HepG2 (cell line): ENCODE data around the gene SLC9A5. TPM values are rescaled to one million over a fixed set of nuclear protein-coding genes. Genes with fewer than 3 reads are reported as not detected.

Experiments
- CENPX ChIP-seq: sonication (generic); formaldehyde crosslinking; IDR thresholded peaks from 2 replicates; pipeline ENCODE4 v1.9.0; 2021; ENCODE audit warnings: mild to moderate bottlenecking, missing genetic modification reagents, moderate library complexity
- GABPB1 ChIP-seq: IDR thresholded peaks from 2 replicates; pipeline ENCODE4 v1.6.1; 2016; ENCODE audit warnings: mild to moderate bottlenecking, missing genetic modification reagents, moderate library complexity, missing compliant biosample characterization
- HES4 ChIP-seq: sonication (generic); formaldehyde crosslinking; IDR thresholded peaks from 2 replicates; pipeline ENCODE4 v1.9.0; 2021; ENCODE audit warnings: mild to moderate bottlenecking, missing genetic modification reagents, borderline replicate concordance
- KLF11 ChIP-seq: IDR thresholded peaks from 2 replicates; pipeline ENCODE4 v1.6.1; 2016; ENCODE audit warnings: missing compliant biosample characterization
- MZF1 ChIP-seq: sonication (generic); formaldehyde crosslinking; IDR thresholded peaks from 2 replicates; pipeline ENCODE4 v1.8.1; 2023; ENCODE audit warnings: mild to moderate bottlenecking, missing genetic modification reagents, borderline replicate concordance
- REPIN1 ChIP-seq: sonication (generic); formaldehyde crosslinking; IDR thresholded peaks from 2 replicates; pipeline ENCODE4 v1.8.0; 2022; ENCODE audit warnings: missing genetic modification reagents, low read depth, mild to moderate bottlenecking, borderline replicate concordance
- SNAI1 ChIP-seq: sonication (generic); formaldehyde crosslinking; IDR thresholded peaks from 2 replicates; pipeline ENCODE4 v1.5.0; 2020; ENCODE audit warnings: mild to moderate bottlenecking, missing genetic modification reagents, borderline replicate concordance
- TEAD2 ChIP-seq: sonication (generic); formaldehyde crosslinking; IDR thresholded peaks from 2 replicates; pipeline ENCODE4 v1.9.0; 2021; ENCODE audit warnings: missing genetic modification reagents
- TRIM24 ChIP-seq: sonication (generic); formaldehyde crosslinking; IDR thresholded peaks from 2 replicates; pipeline ENCODE4 v1.8.0; 2022; ENCODE audit warnings: mild to moderate bottlenecking, missing genetic modification reagents
- ZNF17 ChIP-seq: sonication (generic); formaldehyde crosslinking; IDR thresholded peaks from 2 replicates; pipeline ENCODE4 v1.5.0; 2020; ENCODE audit warnings: mild to moderate bottlenecking, missing genetic modification reagents
- ZNF3 ChIP-seq: IDR thresholded peaks from 2 replicates; pipeline ENCODE4 v1.7.0; 2017; ENCODE audit warnings: inconsistent platforms
- ZNF563 ChIP-seq: sonication (generic); formaldehyde crosslinking; IDR thresholded peaks from 2 replicates; pipeline ENCODE4 v1.8.0; 2022; ENCODE audit warnings: mild to moderate bottlenecking, moderate library complexity, missing genetic modification reagents
- ZNF564 ChIP-seq: sonication (generic); formaldehyde crosslinking; IDR thresholded peaks from 2 replicates; pipeline ENCODE4 v1.8.1; 2023; ENCODE audit warnings: mild to moderate bottlenecking, missing genetic modification reagents
- ZNF749 ChIP-seq: sonication (generic); formaldehyde crosslinking; IDR thresholded peaks from 2 replicates; pipeline ENCODE4 v1.8.0; 2022; ENCODE audit warnings: mild to moderate bottlenecking, missing genetic modification reagents, moderate library complexity, borderline replicate concordance
- ZNF790 ChIP-seq: sonication (generic); formaldehyde crosslinking; IDR thresholded peaks from 2 replicates; pipeline ENCODE4 v1.8.0; 2022; ENCODE audit warnings: missing genetic modification reagents, mild to moderate bottlenecking, borderline replicate concordance
- ZNF83 ChIP-seq: sonication (generic); formaldehyde crosslinking; IDR thresholded peaks from 2 replicates; pipeline ENCODE4 v1.4.0; 2020; ENCODE audit warnings: missing genetic modification reagents, mild to moderate bottlenecking, borderline replicate concordance
- polyA plus RNA-seq, 8 experiments: library from polyadenylated mRNA; depleted of rRNA in 3 of 8; stranded (reverse) in 7 of 8; unstranded in 1 of 8; fragments of >200 nt; fragmentation: Illumina TruSeq in 4 of 8; extraction: Trizol in 4 of 8; gene quantifications; 2 replicates each; pipeline versions ENCODE4 v1.2.1 to v1.2.3, GENCODE V29; 2011 to 2016; ENCODE audit warnings: low read depth in 4 of 8, missing spikeins in 1 of 8, mixed read lengths in 1 of 8; ENCODE audit not compliant: insufficient read depth in 1 of 8
- total RNA-seq, 5 experiments: library from RNA; depleted of rRNA; stranded (reverse); fragments of >200 nt; fragmentation: Illumina TruSeq; extraction: Trizol; gene quantifications; 2 replicates each; pipeline ENCODE4 v1.2.3, GENCODE V29; 2016; ENCODE audit warnings: low read depth in 1 of 5
- TF ChIP-seq, protein P1 (sequence below): sonication (generic); formaldehyde crosslinking; IDR thresholded peaks from 2 replicates; pipeline ENCODE4 v1.8.0; 2023; ENCODE audit warnings: mild to moderate bottlenecking, missing genetic modification reagents
- TF ChIP-seq, protein P2 (sequence below): sonication (generic); formaldehyde crosslinking; IDR thresholded peaks from 2 replicates; pipeline ENCODE4 v1.4.0; 2020; ENCODE audit warnings: low read depth, mild to moderate bottlenecking, missing genetic modification reagents
- TF ChIP-seq, protein P3 (sequence below): sonication (generic); formaldehyde crosslinking; IDR thresholded peaks from 2 replicates; pipeline ENCODE4 v1.4.0; 2020; ENCODE audit warnings: mild to moderate bottlenecking, missing genetic modification reagents, borderline replicate concordance
- TF ChIP-seq, protein P4 (sequence below): sonication (generic); formaldehyde crosslinking; IDR thresholded peaks from 2 replicates; pipeline ENCODE4 v1.5.1; 2020; ENCODE audit warnings: mild to moderate bottlenecking, missing genetic modification reagents, borderline replicate concordance

The SLC9A5 gene
- total and polyA plus RNA-seq, 2 of the 13 experiments (the other 11 are each of a cell fraction or from before 2014, with no cell fraction given), result 0.58 to 1.4 TPM

DNA sequence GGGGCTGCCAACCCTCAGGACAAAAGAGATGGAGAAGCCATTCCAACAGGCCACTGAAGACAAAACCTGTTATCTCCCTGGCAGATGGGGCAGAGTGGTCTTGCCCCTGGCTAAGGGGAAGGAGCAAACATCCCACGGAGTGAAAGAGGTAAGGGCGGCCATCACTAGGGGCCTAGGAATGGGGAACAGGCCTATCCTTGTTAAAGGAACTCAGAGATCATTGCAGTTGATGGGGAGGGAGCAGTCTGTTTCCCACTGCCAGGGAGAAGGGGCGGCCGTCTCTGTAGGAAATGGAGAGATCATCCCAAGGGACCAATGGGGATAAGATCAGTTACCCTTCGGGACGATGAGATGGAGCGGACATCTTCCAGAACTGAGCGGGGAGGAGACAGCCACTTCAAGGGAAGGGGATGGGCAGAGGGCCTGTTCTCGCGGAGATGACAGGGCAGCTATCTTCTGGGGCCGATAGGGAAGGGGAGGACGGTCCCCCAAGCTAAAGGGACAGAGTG lies 22.4 kb upstream of the SLC9A5 start (continued):
- TF ChIP-seq, protein P1, sequence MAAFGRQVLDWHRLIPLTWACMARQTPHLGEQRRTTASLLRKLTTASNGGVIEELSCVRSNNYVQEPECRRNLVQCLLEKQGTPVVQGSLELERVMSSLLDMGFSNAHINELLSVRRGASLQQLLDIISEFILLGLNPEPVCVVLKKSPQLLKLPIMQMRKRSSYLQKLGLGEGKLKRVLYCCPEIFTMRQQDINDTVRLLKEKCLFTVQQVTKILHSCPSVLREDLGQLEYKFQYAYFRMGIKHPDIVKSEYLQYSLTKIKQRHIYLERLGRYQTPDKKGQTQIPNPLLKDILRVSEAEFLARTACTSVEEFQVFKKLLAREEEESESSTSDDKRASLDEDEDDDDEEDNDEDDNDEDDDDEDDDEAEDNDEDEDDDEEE (CRISPR knock-in tag), result no peak
- TF ChIP-seq ZNF790 (CRISPR knock-in tag) (no peak), ZNF563 (CRISPR knock-in tag) (0 out of 2 replicates have a peak, but pooled peaks have one; percentile 38), ZNF564 (0 out of 2 replicates have a peak, but pooled peaks have one; percentile 24), MZF1 (CRISPR knock-in tag) (0 out of 2 replicates have a peak, but pooled peaks have one; percentile 91), ZNF17 (CRISPR knock-in tag) (0 out of 2 replicates have a peak, but pooled peaks have one; percentile 41), REPIN1 (CRISPR knock-in tag) (no peak), HES4 (CRISPR knock-in tag) (peak; percentile 69; the same call in 1 of the 2 replicates), GABPB1 (CRISPR knock-in tag) (no peak), KLF11 (CRISPR knock-in tag) (no peak), TEAD2 (CRISPR knock-in tag) (no peak), CENPX (CRISPR knock-in tag) (no peak), ZNF83 (peak; percentile 69; the same call in 1 of the 2 replicates), ZNF749 (peak; percentile 86; the same call in 1 of the 2 replicates), SNAI1 (CRISPR knock-in tag) (no peak), TRIM24 (CRISPR knock-in tag) (no peak), ZNF3 (CRISPR knock-in tag) (0 out of 2 replicates have a peak, but pooled peaks have one; percentile 13)
- TF ChIP-seq, protein P2, sequence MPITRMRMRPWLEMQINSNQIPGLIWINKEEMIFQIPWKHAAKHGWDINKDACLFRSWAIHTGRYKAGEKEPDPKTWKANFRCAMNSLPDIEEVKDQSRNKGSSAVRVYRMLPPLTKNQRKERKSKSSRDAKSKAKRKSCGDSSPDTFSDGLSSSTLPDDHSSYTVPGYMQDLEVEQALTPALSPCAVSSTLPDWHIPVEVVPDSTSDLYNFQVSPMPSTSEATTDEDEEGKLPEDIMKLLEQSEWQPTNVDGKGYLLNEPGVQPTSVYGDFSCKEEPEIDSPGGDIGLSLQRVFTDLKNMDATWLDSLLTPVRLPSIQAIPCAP (CRISPR knock-in tag), result no peak
- TF ChIP-seq, protein P3, sequence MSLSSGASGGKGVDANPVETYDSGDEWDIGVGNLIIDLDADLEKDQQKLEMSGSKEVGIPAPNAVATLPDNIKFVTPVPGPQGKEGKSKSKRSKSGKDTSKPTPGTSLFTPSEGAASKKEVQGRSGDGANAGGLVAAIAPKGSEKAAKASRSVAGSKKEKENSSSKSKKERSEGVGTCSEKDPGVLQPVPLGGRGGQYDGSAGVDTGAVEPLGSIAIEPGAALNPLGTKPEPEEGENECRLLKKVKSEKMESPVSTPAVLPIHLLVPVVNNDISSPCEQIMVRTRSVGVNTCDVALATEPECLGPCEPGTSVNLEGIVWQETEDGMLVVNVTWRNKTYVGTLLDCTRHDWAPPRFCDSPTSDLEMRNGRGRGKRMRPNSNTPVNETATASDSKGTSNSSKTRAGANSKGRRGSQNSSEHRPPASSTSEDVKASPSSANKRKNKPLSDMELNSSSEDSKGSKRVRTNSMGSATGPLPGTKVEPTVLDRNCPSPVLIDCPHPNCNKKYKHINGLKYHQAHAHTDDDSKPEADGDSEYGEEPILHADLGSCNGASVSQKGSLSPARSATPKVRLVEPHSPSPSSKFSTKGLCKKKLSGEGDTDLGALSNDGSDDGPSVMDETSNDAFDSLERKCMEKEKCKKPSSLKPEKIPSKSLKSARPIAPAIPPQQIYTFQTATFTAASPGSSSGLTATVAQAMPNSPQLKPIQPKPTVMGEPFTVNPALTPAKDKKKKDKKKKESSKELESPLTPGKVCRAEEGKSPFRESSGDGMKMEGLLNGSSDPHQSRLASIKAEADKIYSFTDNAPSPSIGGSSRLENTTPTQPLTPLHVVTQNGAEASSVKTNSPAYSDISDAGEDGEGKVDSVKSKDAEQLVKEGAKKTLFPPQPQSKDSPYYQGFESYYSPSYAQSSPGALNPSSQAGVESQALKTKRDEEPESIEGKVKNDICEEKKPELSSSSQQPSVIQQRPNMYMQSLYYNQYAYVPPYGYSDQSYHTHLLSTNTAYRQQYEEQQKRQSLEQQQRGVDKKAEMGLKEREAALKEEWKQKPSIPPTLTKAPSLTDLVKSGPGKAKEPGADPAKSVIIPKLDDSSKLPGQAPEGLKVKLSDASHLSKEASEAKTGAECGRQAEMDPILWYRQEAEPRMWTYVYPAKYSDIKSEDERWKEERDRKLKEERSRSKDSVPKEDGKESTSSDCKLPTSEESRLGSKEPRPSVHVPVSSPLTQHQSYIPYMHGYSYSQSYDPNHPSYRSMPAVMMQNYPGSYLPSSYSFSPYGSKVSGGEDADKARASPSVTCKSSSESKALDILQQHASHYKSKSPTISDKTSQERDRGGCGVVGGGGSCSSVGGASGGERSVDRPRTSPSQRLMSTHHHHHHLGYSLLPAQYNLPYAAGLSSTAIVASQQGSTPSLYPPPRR, result no peak
- TF ChIP-seq, protein P4, sequence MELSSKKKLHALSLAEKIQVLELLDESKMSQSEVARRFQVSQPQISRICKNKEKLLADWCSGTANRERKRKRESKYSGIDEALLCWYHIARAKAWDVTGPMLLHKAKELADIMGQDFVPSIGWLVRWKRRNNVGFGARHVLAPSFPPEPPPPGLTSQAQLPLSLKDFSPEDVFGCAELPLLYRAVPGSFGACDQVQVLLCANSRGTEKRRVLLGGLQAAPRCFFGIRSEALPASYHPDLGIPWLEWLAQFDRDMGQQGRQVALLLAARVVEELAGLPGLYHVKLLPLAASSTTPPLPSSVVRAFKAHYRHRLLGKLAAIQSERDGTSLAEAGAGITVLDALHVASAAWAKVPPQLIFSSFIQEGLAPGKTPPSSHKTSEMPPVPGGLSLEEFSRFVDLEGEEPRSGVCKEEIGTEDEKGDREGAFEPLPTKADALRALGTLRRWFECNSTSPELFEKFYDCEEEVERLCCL (CRISPR knock-in tag), result peak; percentile 24; the same call in 1 of the 2 replicates
